ENCODE data around the gene ERMARD.

The ERMARD gene

GRCh38 chr6:169751242-169752073 lies at the start of gene ERMARD, which contains the start of gene DYNLT2:
Gene ERMARD, plus strand, starts transcription at chr6:169751622. Its CDS starts 36 bp downstream, at chr6:169751658.
Gene DYNLT2, minus strand, starts transcription at chr6:169751572. Its CDS starts 114 bp downstream, at chr6:169751458.
- peak; percentile 95 for DNase-seq (ENCODE audit: low read depth)
- peak; percentile 39 for TF ChIP-seq CTCF (conservative IDR thresholded peaks at IDR 0.05; ENCODE audit: low read depth, low read length)
- H3K4me3 ChIP-seq (ENCODE audit: low read depth, low read length), result peak within 1 kb of the TSS; percentile 82

GRCh38 chr6:169701954-169702839 lies 49.2 kb upstream of the ERMARD start, which contains the start of the genes C6orf120 and WDR27:
Gene C6orf120, plus strand, starts transcription at chr6:169702126. Its CDS starts 334 bp downstream, at chr6:169702460.
Gene WDR27, minus strand, starts transcription at chr6:169702029. Its CDS starts 13,024 bp downstream, at chr6:169689005.
- no peak for TF ChIP-seq CTCF (conservative IDR thresholded peaks at IDR 0.05; ENCODE audit: low read depth, low read length)
- DNase-seq (ENCODE audit: low read depth), result peak; percentile 96

GRCh38 chr6:169702840-169703246 lies 48.6 kb upstream of the ERMARD start:
- peak overlapping the region; percentile 98 for H3K4me3 ChIP-seq (ENCODE audit: low read depth, low read length)
- no peak for DNase-seq (ENCODE audit: low read depth)
- TF ChIP-seq CTCF (conservative IDR thresholded peaks at IDR 0.05; ENCODE audit: low read depth, low read length), result no peak

More at GRCh38 chr6:169701954-169702839, 49.2 kb upstream of the ERMARD start, which contains the start of the genes C6orf120 and WDR27:
- peak within 1 kb of the TSS; percentile 98 for H3K4me3 ChIP-seq (ENCODE audit: low read depth, low read length)

- TF ChIP-seq CTCF (conservative IDR thresholded peaks at IDR 0.05; ENCODE audit: low read depth, low read length), result no peak
- H3K4me3 ChIP-seq (ENCODE audit: low read depth, low read length), result no peak overlapping the region
- DNase-seq (ENCODE audit: low read depth), result no peak
These were observed 43.6 kb upstream of the ERMARD start for GRCh38 chr6:169707772-169708171.

GRCh38 chr6:169709293-169709692 lies 42.1 kb upstream of the ERMARD start:
- no peak for TF ChIP-seq CTCF (conservative IDR thresholded peaks at IDR 0.05; ENCODE audit: low read depth, low read length)
- DNase-seq (ENCODE audit: low read depth), result no peak
- no peak overlapping the region for H3K4me3 ChIP-seq (ENCODE audit: low read depth, low read length)

- TF ChIP-seq CTCF (conservative IDR thresholded peaks at IDR 0.05; ENCODE audit: low read depth, low read length), result no peak
- no peak for DNase-seq (ENCODE audit: low read depth)
- H3K4me3 ChIP-seq (ENCODE audit: low read depth, low read length), result no peak overlapping the region
These were observed 41.4 kb upstream of the ERMARD start for GRCh38 chr6:169710009-169710408.
